ENCODE data around the gene GFOD1.

Gene GFOD1

DNA sequence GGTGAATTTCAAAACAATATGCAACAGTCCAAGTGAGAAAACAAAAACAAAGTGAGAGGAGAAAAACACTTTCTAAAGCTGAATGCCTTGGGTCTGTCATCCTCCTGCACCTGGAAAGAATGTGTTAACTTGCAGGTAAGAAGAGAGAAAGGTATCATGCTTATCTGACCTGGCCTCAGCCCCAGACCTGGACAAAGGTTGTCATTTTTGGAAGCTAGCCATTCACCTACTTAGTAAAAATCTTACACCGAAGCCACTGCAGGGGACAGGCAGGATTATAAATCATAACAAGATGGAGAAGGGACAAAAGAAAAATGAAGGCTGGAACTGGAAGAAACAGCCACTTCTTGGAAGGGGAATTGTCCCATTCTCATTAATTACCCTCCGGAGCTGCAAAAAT is 69.4 kb downstream of the GFOD1 start:
- H3K4me3 ChIP-seq (ENCODE audit: low read length): no peak overlapping the region
- no peak for DNase-seq (ENCODE audit: low read depth, low spot score)

DNA sequence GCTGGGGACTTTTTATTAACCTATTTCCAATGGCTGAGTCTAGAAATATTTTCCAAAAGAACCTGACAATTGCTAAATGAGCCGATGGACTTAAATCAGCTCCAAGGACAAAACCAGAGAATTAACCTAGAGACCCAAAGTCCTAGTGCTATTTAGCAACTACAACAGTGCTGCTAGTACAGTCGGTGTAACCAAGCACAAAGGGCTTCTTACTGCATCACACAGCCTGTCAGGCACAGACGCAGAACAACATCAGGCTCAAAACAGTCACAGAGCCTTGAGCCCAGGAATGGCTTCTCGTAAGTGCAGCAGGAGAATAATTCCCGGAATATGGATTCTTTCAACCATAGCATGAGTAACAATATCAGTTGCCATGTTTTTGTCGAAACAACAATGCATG is 70.0 kb downstream of the GFOD1 start:
- H3K4me3 ChIP-seq (ENCODE audit: low read length): no peak overlapping the region
- DNase-seq (ENCODE audit: low read depth, low spot score): no peak

DNA sequence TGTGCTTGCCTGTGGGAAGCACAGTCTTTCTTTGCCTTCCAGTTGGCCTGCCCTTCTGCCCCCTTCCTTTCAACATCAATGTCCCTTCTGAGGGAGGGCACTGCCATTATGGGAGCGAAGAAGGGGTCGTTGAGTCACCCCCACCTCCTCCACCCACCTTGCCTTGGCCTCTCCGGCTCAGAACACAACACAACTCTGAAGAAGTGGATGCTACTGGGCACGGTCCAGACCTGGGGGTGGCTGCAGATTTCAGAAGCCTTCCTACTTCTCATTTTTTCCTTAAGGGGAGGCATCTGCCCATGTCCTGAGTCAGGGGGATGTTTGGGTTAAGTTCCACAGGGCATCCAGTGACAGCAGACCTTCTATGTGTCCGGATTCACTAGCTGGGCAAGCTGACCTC is 72.1 kb downstream of the GFOD1 start:
- no peak for DNase-seq (ENCODE audit: low read depth, low spot score)

GRCh38 chr6:13413900-13414555 is 73.4 kb downstream of the GFOD1 start:
- H3K4me3 ChIP-seq (ENCODE audit: low read length): no peak overlapping the region
- no peak for DNase-seq (ENCODE audit: low read depth, low spot score)

More for the DNA sequence above, 72.1 kb downstream of the GFOD1 start:
- H3K4me3 ChIP-seq (ENCODE audit: low read length): no peak overlapping the region

DNA sequence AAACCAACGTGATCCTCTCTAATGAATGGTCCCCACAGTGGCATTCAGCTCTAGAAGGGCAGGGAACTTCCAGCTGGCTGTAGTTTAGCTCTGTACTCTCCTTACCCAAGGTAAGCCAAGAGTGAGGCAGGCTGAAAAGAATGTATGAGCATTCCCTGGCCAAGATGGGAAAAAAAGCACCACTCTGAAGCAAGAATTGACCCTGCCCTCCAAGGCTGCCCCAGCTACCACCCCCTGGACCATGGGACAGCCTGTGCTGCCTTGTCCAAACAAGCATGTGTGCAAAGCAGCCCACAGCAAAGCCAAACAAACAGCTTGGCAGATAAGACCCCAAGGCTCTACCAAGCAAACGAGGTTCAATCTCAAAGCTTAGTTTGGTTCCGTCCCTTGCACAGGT is 73.9 kb downstream of the GFOD1 start:
- no peak for DNase-seq (ENCODE audit: low read depth, low spot score)

GRCh38 chr6:13412639-13413465 is 74.5 kb downstream of the GFOD1 start:
- DNase-seq (ENCODE audit: low read depth, low spot score): no peak
- no peak overlapping the region for H3K4me3 ChIP-seq (ENCODE audit: low read length)

More for the DNA sequence above, 73.9 kb downstream of the GFOD1 start:
- H3K4me3 ChIP-seq (ENCODE audit: low read length): no peak overlapping the region

DNA sequence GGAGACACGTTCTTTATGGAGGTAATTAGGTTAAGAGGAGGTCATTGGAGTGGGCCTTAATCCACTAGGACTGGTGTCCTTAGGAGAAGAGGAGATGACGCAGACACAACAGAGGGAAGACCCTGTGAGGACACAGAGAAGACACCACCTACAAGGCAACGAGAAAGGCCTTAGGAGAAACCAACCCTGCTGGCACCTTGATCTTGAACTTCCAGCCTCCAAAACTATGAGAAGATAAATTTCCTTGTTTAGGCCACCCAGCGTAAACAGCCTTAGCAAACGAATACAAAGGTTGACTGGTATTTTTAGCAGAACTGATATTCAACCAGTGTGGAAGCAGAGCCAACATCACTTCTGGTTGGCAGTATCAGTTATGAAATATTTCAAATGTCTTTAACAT is 75.2 kb downstream of the GFOD1 start:
- no peak for DNase-seq (ENCODE audit: low read depth, low spot score)
- H3K4me3 ChIP-seq (ENCODE audit: low read length): no peak overlapping the region

DNA sequence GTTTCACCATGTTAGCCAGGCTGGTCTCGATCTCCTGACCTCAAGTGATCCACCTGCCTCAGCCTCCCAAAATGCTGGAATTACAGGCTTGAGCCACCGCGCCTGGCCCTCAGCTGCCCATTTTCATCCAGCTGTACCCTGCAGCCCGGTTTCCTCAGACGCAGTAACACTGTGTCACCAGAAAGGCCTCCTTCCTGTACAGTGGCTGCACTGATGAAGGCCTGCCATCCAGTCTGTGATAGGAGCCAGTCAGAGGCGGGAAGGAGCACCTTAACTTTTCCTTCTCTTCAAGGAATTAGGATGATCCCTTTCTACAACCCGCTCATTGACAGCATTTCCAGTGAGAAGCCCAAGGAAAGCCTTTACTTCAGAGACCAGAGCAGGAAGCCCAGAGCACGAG is 75.9 kb downstream of the GFOD1 start:
- no peak for DNase-seq (ENCODE audit: low read depth, low spot score)

GRCh38 chr6:13409991-13410390 is 77.4 kb downstream of the GFOD1 start:
- DNase-seq (ENCODE audit: low read depth, low spot score): no peak
- no peak overlapping the region for H3K4me3 ChIP-seq (ENCODE audit: low read length)

More for the DNA sequence above, 75.9 kb downstream of the GFOD1 start:
- H3K4me3 ChIP-seq (ENCODE audit: low read length): no peak overlapping the region

GRCh38 chr6:13407709-13408695 is 79.4 kb downstream of the GFOD1 start:
- DNase-seq (ENCODE audit: low read depth, low spot score): no peak
- H3K4me3 ChIP-seq (ENCODE audit: low read length): no peak overlapping the region

DNA sequence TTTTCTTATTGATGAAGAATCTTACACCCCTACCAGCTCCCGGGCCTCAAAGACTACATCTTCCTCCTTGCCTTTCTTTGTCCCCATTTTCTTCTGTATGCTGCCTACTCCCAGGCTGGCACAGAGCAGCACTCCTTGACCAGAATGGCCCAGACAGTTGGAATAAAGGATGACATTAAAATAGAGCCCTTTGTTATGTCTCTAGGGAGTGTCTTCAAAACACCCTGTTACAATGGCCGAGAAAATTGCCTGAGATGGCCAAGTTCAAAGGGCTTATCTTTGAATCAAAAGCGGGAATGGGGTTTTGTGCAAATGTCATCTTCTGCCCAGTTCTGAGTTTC is 80.1 kb downstream of the GFOD1 start:
- no peak overlapping the region for H3K4me3 ChIP-seq (ENCODE audit: low read length)
- no peak for DNase-seq (ENCODE audit: low read depth, low spot score)

DNA sequence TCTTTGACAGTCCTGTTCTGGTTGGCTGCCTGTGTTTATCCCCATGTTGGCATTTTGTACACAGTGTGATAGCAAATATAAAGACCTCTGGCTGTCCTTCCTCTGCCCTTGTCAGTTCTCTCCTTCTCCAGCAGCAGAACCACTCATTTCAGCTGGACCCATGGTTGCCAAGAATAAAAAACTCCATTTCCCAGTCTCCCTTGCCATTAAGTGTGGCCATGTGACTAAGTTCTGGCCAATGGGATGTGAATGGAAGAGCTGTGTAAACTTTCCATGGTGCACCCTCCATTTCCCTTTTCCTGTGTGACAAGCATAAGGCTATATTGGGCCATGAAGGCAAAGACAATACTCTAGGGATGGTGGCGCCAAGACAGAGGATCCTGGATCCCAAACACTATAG is 80.6 kb downstream of the GFOD1 start:
- no peak for DNase-seq (ENCODE audit: low read depth, low spot score)
- H3K4me3 ChIP-seq (ENCODE audit: low read length): no peak overlapping the region

DNA sequence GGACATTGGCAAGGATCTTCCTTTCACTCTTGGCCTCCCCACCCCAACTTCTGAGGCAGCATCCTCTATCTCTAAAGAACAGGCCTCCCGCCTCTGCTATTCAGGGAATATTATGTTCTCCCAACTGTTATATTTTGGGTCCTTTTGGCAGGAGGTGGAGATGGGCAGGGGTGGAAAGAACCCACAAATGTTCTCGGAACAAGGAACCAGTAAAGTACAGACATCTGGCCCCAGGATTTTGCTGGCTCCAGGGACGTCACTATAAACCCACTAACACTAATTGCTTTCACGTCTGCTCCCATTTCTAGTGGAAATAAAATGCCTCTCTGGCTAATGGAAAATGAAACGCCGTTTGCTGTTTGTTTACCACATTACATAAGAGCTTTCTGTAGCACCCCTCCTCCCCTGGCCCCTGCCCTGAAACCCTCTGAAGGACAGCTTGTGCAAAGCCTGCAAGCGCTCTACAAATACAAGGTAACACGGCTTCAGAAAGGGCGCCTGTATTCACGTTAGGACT is 81.4 kb downstream of the GFOD1 start:
- DNase-seq (ENCODE audit: low read depth, low spot score): no peak
- no peak overlapping the region for H3K4me3 ChIP-seq (ENCODE audit: low read length)

GRCh38 chr6:13404892-13405254 is 82.5 kb downstream of the GFOD1 start:
- no peak overlapping the region for H3K4me3 ChIP-seq (ENCODE audit: low read length)
- DNase-seq (ENCODE audit: low read depth, low spot score): no peak

GRCh38 chr6:13404228-13404891 is 83.0 kb downstream of the GFOD1 start:
- no peak for DNase-seq (ENCODE audit: low read depth, low spot score)
- H3K4me3 ChIP-seq (ENCODE audit: low read length): no peak overlapping the region

DNA sequence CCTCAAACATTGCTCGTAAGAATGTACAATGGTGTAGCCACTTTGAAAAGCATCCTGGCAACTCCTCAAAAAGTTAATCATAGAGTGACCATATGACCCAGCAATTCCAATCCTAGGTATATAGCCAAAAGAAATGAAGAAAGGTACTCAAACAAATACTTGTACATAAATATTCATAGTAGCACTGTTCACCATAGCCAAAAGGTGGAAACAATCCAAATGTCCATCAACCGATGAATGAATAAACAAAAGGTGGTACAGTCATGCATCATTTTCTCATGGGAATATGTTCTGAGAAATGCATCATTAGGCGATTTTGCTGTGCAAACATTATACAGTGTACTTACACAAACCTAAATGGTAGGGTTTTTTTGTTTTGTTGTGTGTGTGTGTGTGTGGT is 84.7 kb downstream of the GFOD1 start:
- H3K4me3 ChIP-seq (ENCODE audit: low read length): no peak overlapping the region
- DNase-seq (ENCODE audit: low read depth, low spot score): no peak

- no peak overlapping the region for H3K4me3 ChIP-seq (ENCODE audit: low read length)
- DNase-seq (ENCODE audit: low read depth, low spot score): no peak
Measured at GRCh38 chr6:13400772-13401171, 86.6 kb downstream of the GFOD1 start.

DNA sequence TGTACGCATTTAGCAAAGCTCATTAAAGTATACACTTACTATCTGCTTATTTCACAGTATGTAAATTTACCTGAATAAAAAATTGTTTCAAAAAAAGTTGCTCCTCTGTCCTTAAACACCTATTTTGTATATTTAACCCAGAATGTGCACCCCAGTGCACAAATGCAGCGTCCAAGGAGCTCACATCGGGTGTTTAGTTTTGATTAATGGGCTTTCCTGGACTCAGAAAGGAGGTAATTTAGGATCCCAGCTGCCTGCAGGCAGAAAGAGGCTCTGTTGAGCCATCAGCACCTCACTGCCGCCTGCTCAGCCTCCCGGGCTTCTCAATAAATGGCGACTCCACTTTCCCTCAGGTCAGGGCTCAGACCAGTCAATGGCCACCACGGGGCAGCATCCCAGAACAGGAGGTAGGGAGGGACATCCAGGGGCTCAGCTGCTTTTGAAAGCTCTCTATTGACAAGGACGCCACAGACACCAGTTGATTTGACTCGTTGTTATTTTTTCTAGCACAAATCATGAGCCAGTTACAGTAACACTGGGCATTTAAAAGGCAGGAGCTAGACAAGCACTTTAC is 88.9 kb downstream of the GFOD1 start:
- no peak for DNase-seq (ENCODE audit: low read depth, low spot score)
- no peak overlapping the region for H3K4me3 ChIP-seq (ENCODE audit: low read length)

DNA sequence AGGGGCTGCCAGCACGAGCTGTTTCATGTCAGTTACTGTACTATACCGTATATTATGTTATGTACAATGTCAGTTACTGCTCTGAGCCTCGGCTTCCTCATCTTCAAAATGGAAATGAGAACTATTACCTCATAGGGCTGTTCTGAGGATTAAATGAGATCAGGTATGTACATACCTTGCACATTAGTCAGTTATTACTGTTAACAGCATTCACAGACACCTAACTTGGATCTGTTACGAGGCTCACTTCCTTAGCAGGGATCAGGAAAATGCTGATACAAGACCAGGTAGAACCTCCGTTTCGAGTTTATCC is 89.4 kb downstream of the GFOD1 start:
- no peak overlapping the region for H3K4me3 ChIP-seq (ENCODE audit: low read length)
- no peak for DNase-seq (ENCODE audit: low read depth, low spot score)
